Smooth muscle cell (in vitro differentiated cells): ENCODE measurements around the gene GGN. TPM values are rescaled to one million over a fixed set of nuclear protein-coding genes. Genes with fewer than 3 reads are reported as not detected.

Source experiments
- DNase-seq: peaks from one replicate; lab custom pipeline; 2025; ENCODE audit not compliant: unreplicated experiment; lab: John Stamatoyannopoulos, UW
- H2AFZ ChIP-seq: fragments of 200-600 bp; sonication (generic); 2 replicates; pipeline ENCODE4 v1.6.0; 2016; ENCODE audit warnings: antibody characterized with exemption, low read depth, mild to moderate bottlenecking
- H3F3A ChIP-seq: fragments of 200-600 bp; sonication (generic); 2 replicates; pipeline ENCODE4 v1.6.0; 2017; ENCODE audit warnings: antibody characterized with exemption, low read depth
- H3K27ac ChIP-seq: fragments of 200-600 bp; sonication (generic); 2 replicates; pipeline ENCODE4 v1.5.1; 2016; ENCODE audit warnings: low read depth, mild to moderate bottlenecking
- H3K27me3 ChIP-seq: fragments of 200-600 bp; sonication (generic); 2 replicates; pipeline ENCODE4 v1.6.1; 2016; ENCODE audit warnings: low read depth, mild to moderate bottlenecking
- H3K36me3 ChIP-seq: fragments of 200-600 bp; sonication (generic); 2 replicates; pipeline ENCODE4 v1.5.1; 2016; ENCODE audit warnings: low read depth
- H3K4me1 ChIP-seq: fragments of 200-600 bp; sonication (generic); 2 replicates; pipeline ENCODE4 v1.5.1; 2016; ENCODE audit warnings: low read depth
- H3K4me2 ChIP-seq: fragments of 200-600 bp; sonication (generic); 2 replicates; pipeline ENCODE4 v1.6.0; 2016; ENCODE audit warnings: mild to moderate bottlenecking
- H3K4me3 ChIP-seq: fragments of 200-600 bp; sonication (generic); 2 replicates; pipeline ENCODE4 v1.5.1; 2016; ENCODE audit warnings: mild to moderate bottlenecking
- H3K79me2 ChIP-seq: fragments of 200-600 bp; sonication (generic); 2 replicates; pipeline ENCODE4 v1.6.0; 2016; ENCODE audit warnings: low read depth, mild to moderate bottlenecking
- H3K9ac ChIP-seq: fragments of 200-600 bp; sonication (generic); 2 replicates; pipeline ENCODE4 v1.6.0; 2016; ENCODE audit warnings: low read depth
- H3K9me3 ChIP-seq: fragments of 200-600 bp; sonication (generic); replicated peaks from 2 replicates; pipeline ENCODE4 v1.5.1; 2016; ENCODE audit warnings: low read depth
- H4K20me1 ChIP-seq: fragments of 200-600 bp; sonication (generic); 2 replicates; pipeline ENCODE4 v1.6.0; 2016; ENCODE audit warnings: low read depth
- CTCF ChIP-seq: fragments of 200-600 bp; sonication (generic); IDR thresholded peaks from 2 replicates; pipeline ENCODE4 v1.5.1; 2017; ENCODE audit warnings: borderline replicate concordance, mild to moderate bottlenecking, antibody characterized with exemption; ENCODE audit not compliant: insufficient read depth, poor library complexity, severe bottlenecking
- WGBS: methylation state at CpG from one replicate; pipeline ENCODE4 v1.1.7; 2016; ENCODE audit warnings: low lambda C conversion rate; 5-methylcytosine and 5-hydroxymethylcytosine counted together
- polyA plus RNA-seq: library from polyadenylated mRNA; unstranded; fragments of >200 nt; fragmentation: Nextera tagmentation; extraction: Ambion mirVana; gene quantifications from 2 replicates; pipeline ENCODE4 v1.2.1, GENCODE V29; 2016
- total RNA-seq: library from RNA; depleted of rRNA; stranded (reverse); fragments of >200 nt; gene quantifications from 2 replicates; pipeline ENCODE4 v1.2.3, GENCODE V29; 2014

The GGN gene
- total and polyA plus RNA-seq, 2 experiments from 2014 or later: 1.00 to 2.1 TPM

DNA sequence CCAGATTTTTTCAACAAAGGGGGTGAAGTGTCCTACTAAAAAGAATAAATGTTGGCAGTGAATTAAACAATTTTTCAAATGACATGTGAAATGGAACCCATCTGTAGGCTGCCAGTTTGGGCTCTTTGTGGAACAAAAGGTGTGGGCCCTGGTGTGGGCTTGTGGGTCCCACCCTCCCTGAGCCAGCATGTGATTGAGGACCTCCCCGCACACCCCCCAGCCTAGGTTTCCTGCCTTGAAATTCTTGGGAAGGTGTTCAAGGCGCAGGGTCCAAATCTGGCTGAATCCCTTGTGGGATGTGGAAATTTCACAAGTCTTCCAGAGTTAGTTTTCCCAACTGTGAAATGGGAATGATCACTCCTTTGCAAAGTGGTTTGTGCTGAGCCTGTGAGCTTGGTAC is 4.1 kb downstream of the GGN start:
- 96% methylated on average over 2 of the region's 2 CpGs for WGBS
- H2AFZ ChIP-seq: no peak overlapping the region
- DNase-seq: no peak
- no peaks in the 10 kb centered on the region for H3K4me1 ChIP-seq
- H3K27me3 ChIP-seq: no peaks in the 10 kb centered on the region
- no peak overlapping the region for H3K4me3 ChIP-seq
- H3K79me2 ChIP-seq: peaks cover 10% of the 10 kb centered on the region
- no peak overlapping the region for H3K9ac ChIP-seq
- H4K20me1 ChIP-seq: peaks cover 87% of the 10 kb centered on the region
- H3F3A ChIP-seq: peaks cover 6% of the 10 kb centered on the region
- H3K9me3 ChIP-seq: no peaks in the 10 kb centered on the region
- no peak overlapping the region for H3K4me2 ChIP-seq
- H3K27ac ChIP-seq: no peak overlapping the region
- no peak for TF ChIP-seq CTCF
- H3K36me3 ChIP-seq: no peaks in the 10 kb centered on the region

DNA sequence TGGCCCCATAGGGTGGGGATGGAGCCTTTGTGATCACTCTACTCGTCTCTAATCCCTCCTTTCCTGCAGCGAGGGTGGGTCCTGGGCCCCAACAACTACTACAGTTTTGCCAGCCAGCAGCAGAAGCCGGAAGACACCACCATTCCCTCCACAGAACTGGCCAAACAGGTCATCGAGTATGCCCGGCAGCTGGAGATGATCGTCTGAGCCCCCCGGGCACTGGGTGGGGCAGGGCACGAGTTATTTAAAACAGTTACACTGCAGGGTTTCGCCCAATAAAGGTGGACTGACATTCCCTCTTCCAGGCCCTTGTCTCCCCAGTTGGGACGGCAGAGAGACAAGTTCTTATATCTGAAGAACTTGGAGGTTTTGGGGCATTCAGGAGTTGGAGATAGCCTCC is 4.7 kb downstream of the GGN start:
- Histone ChIP-seq H3K9me3 (no peaks in the 10 kb centered on the region), H3K4me3 (no peak overlapping the region), H3F3A (peaks cover 6% of the 10 kb centered on the region), H4K20me1 (peaks cover 92% of the 10 kb centered on the region), H2AFZ (no peak overlapping the region), H3K27me3 (no peaks in the 10 kb centered on the region), H3K27ac (no peak overlapping the region), H3K36me3 (no peaks in the 10 kb centered on the region), H3K4me2 (no peak overlapping the region), H3K9ac (no peak overlapping the region), H3K4me1 (no peaks in the 10 kb centered on the region), H3K79me2 (peaks cover 14% of the 10 kb centered on the region)
- TF ChIP-seq CTCF: no peak
- DNase-seq: no peak
- 78% methylated on average over 10 of the region's 10 CpGs for WGBS

- no peaks in the 10 kb centered on the region for H3K27me3 ChIP-seq
- peaks cover 3% of the 10 kb centered on the region for H3K4me1 ChIP-seq
- H3K4me3 ChIP-seq: no peak overlapping the region
- no peak for DNase-seq
- H3K27ac ChIP-seq: no peak overlapping the region
- WGBS: 95% methylated on average over 9 of the region's 9 CpGs
- no peaks in the 10 kb centered on the region for H3K36me3 ChIP-seq
- no peak overlapping the region for H3K4me2 ChIP-seq
- no peak for TF ChIP-seq CTCF
- H3K9ac ChIP-seq: no peak overlapping the region
- H4K20me1 ChIP-seq: peaks cover 100% of the 10 kb centered on the region
- no peaks in the 10 kb centered on the region for H3K9me3 ChIP-seq
- no peak overlapping the region for H2AFZ ChIP-seq
- H3F3A ChIP-seq: peaks cover 6% of the 10 kb centered on the region
- H3K79me2 ChIP-seq: peaks cover 34% of the 10 kb centered on the region
Observed at GRCh38 chr19:38381138-38381537, 6.7 kb downstream of the GGN start.

DNA sequence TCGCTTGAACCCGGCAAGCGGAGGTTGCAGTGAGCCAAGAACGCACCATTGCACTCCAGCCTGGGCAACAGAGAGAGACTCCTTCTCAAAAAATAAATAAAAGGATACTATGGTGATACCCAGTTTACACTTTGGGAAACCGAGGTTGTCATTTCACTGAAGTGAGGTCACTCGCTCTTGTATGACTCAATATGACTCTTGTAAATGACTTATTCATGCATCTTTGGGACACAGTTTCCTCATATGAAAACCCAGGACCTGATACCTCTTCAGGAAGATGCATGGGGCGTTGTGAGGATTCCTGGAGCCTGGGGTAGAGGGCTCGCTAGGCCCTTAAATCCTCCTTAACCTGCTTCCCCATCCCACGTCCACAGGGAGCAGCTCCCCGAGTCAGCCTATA is 9.0 kb downstream of the GGN start:
- Histone ChIP-seq H2AFZ (no peak overlapping the region), H3K36me3 (no peaks in the 10 kb centered on the region), H3K4me2 (no peak overlapping the region), H3K27ac (no peak overlapping the region), H3F3A (peaks cover under 1% of the 10 kb centered on the region), H4K20me1 (peaks cover 83% of the 10 kb centered on the region), H3K4me3 (no peak overlapping the region), H3K4me1 (peaks cover 9% of the 10 kb centered on the region), H3K9me3 (no peaks in the 10 kb centered on the region), H3K79me2 (peaks cover 45% of the 10 kb centered on the region), H3K27me3 (no peaks in the 10 kb centered on the region), H3K9ac (no peak overlapping the region)
- WGBS: 97% methylated on average over 10 of the region's 10 CpGs
- TF ChIP-seq CTCF: no peak
- no peak for DNase-seq
